GM18909 (cell line): Measurements from ENCODE around the gene ZFYVE28.

Experiments used
- ATAC-seq: cut with Tn5 transposase; IDR thresholded peaks from one replicate; pipeline ENCODE4 v1.9.1; 2021; ENCODE audit warnings: mild to moderate bottlenecking; ENCODE audit not compliant: unreplicated experiment, poor library complexity

The ZFYVE28 gene

DNA sequence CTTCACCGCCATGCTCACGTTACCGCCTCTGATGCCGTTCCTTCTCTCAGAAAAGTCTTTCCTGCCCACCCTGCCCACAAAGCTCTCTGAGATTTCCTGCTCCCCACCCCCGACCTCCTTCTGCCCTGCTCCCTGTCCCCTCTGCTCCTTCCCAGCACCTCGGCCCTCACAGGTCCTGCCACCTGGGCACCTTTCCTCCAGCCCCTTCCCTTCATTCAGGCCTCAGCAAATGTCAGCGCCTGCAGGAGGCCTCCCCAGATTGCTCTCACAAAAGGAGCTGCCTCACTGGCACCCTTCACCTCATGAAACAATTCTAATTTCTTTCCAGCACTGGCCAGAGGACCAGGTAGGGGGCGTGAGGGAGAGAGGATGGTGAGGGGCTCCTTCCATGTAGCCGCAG, 122.9 kb downstream of the ZFYVE28 start:
- ATAC-seq: no peak

DNA sequence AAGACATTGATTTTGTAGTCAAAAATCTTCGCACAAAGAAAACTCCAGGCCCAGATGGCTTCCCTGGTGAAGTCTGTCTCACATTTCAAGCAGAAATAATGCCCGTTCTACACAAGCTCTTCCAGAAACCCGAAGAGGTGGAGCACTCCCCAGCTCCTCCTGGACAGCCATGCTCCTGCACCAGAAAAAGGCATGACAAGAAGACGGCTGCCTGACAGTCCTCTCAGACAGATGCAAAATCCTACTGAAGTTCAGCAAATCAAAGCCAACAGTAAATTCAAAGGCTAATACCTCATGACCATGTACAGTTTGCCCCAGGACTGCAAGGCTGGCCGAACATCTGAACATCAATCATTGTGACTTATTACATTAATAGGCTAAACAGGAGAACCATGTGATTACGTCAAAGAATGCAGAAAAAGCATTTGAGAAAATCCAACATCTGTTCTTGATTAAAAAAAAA, 125.8 kb downstream of the ZFYVE28 start:
- ATAC-seq: no peak

- no peak for ATAC-seq
Observed at GRCh38 chr4:2291705-2292645, 126.5 kb downstream of the ZFYVE28 start.

GRCh38 chr4:2290974-2291704, 127.3 kb downstream of the ZFYVE28 start:
- ATAC-seq: no peak

GRCh38 chr4:2290488-2290887, 128.0 kb downstream of the ZFYVE28 start:
- ATAC-seq: no peak

GRCh38 chr4:2289955-2290333, 128.5 kb downstream of the ZFYVE28 start:
- no peak for ATAC-seq

DNA sequence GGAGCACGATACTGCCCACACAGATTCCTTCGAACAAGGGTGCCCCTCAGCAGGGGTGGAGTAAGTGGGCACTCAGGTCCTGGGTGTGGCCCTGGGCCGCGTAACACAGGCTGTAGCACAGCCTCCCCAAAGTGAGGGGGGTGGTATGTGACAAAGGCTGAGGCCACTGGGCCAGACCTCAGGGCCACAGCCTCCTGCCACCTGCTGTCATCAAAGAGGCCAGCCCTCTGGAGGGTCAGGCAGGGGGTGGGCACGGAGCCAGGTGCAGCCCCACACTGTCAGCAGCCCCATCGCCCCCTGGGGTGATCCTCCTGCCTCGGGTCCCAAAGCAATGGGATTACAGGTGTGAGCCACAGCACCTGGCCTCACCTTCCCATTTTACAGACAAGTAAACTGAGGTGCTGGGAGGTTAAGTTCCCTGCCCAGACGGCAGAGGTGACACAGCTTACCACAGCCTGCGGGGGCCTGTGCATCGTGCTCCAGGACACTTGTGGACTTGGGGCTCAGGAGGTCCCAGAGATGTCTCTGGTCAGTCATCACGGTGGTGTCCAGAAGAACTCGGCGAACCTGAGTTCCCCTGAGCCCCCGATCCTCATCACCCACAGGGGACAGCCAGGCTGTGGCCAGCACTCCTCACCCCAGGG, 129.0 kb downstream of the ZFYVE28 start:
- ATAC-seq: no peak

DNA sequence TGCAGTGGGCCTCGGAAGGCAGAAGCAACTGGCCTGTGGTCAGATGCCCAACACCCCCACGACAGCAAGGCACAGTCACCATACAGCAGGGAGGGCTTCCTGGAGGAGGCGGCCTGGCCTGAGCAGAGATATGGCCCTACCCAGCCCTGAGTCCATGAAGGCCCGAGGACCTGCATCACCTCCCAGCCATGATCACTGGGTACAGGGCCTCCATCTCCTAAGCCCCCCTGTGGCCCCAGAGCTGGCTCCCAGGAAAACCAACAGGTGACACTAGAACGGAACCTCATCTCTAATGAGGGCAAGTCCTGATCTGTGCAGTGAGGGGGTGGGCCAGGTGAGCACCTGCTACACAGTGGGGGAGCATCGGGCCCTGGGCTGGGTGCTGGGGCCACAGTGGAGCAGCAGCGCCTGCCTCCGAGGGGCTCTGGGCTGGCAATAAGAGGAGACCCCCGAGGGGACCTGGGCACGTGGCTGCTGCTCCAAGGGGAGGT, 130.3 kb downstream of the ZFYVE28 start:
- ATAC-seq: no peak

- ATAC-seq: no peak
Observed at GRCh38 chr4:2287594-2287915, 130.9 kb downstream of the ZFYVE28 start.

DNA sequence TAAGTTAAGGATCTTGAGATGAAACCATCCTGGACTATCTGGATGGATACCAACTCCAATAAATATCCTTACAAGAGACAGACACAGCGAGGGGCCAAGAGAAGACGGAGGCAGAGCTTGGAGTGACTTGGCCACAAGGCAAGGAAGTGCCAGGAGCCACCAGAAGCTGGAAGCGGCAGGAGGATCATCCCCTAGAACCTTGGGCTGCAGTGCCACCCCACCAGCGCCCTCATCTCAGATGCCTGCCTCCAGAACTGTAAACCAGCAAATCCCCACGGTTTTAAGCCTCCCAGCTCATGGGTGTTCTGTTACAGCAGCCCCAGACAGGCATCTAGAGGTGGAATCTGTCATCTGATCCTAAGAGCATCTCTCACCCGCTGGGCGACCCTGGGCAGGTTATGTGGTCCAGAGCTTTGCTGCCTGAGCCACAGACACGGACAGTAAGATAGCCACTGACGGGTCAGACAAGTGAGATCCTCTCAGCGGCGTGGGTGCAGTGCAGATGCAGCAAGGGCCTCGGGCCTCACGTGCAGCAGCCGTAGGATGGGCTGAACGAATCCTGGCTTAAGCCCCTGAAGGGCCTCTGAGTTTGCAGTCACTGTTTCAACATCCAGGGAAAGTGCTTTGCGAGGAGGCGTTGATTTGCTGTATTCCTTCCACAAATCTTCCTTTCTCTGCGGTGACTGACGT, 131.4 kb downstream of the ZFYVE28 start:
- no peak for ATAC-seq

GRCh38 chr4:2285613-2286381, 132.6 kb downstream of the ZFYVE28 start:
- no peak for ATAC-seq

- no peak for ATAC-seq
Observed at GRCh38 chr4:2284934-2285612, 133.4 kb downstream of the ZFYVE28 start.

DNA sequence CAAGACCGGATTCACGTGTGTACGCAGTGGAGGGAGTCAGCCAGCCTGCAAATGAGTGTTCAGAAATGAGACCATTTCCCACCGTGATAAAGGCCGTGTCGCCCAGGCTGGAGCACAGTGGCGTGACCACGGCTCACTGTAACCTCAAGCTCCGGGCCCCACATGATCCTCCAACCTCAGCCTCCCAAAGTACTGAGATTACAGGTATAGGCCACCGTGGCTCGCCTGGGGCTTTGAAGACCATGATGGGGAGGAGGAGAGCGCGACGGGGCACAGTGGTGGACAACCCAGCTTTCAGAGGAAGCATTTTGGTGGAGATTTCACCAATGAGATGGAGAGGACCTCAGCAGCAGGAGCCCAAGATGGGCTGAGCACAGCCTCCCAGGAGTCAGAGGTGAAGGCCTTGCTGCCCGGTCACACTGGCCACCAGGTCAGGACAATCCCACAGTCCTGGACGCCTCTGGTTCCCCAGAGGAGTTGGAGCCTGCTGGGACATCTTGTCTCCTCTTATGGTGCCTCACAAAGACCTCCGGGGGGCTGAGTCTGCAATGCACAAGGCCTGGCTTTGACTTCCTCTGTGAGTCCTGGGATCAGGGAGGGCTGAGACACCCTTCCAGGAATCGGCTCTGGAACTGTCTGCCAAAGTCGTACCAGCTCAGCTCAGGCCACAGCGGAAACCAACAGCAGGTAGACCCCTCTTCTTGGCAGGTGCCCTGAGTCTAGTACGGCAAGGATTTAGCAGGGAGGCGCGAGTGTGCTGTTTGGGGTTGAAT, 134.1 kb downstream of the ZFYVE28 start:
- ATAC-seq: no peak

DNA sequence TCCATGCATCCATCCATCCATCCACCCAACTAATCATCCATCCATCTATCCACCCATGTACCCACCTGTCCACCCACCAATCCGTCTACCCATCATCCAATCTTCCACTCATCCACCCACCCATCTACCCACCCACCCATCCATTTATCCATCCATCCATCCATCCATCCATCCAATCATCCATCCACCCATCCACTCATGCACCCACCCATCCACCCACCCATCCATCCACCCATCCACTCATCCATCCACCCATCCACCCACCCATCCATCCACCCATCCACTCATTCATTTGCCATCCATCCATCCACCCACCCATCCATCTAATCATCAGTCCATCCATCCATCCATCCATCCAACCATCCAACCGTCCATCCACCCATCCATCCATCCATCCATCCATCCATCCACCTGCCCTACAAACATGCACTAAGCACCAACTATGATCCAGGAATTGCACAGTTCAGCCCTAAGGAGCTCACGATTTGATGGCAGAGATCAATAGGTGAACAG, 135.2 kb downstream of the ZFYVE28 start:
- ATAC-seq: no peak

GRCh38 chr4:2281575-2282343, 136.7 kb downstream of the ZFYVE28 start:
- peak; percentile 81 for ATAC-seq

DNA sequence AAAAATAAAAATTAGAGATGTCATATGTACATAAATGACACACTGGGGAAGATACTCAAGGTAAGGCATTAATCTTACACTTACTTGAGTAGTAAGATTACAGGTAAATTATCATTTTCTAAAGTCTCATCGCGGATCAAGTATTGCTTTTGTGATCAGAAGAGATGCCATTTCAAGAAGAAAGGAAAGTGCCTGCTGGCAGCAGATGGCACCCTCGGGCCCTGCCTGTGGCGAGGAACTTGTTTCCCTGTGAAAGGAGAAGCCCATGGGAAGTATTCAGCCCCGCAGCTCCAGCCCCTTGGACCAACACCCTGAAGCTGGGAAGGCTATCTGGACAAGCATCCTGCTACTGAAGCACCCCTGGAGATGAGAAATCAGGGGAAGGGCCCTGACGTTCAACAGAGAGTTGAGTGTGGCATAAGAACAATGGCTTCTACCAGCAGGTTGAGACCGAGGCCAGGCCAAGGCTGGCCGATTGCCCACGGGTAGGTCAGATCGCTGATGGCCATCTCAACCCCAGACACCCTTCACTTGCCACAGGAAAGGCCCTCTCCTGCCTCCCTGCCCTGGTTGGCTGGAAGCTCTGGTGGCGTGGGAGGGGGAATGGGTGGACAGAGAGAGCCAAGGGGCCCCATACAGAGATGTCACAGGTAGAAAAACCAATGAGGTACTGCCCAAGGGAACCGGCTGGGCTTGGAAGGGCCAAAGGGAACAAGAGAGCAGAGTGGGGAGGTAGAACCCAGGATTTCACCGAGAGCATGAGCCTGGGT, 137.7 kb downstream of the ZFYVE28 start:
- no peak for ATAC-seq

GRCh38 chr4:2277956-2278355, 140.5 kb downstream of the ZFYVE28 start:
- no peak for ATAC-seq
